Measurements from ENCODE around the gene OR56B1. TPM values are rescaled to one million over a fixed set of nuclear protein-coding genes. Genes with fewer than 3 reads are reported as not detected.

Gene OR56B1
- total and polyA plus RNA-seq, 2 of the 8 experiments (the other 6 are each of a cell fraction or from before 2014, with no cell fraction given), result 0.20 TPM; not detected in 1

- H2AK5ac ChIP-seq (ENCODE audit: low read depth, low read length), result no peak overlapping the region
- no peak overlapping the region for H3K14ac ChIP-seq (ENCODE audit: insufficient read length)
- no peak overlapping the region for H2BK120ac ChIP-seq (replicated peaks; ENCODE audit: low read depth, low read length)
- CTCF ChIA-PET (ENCODE audit: partially characterized antibody), result no interaction called here
- no peak overlapping the region for H2BK5ac ChIP-seq (ENCODE audit: low read depth, low read length)
- H3K4me3 ChIP-seq (ENCODE audit: extremely low read depth in 1 of 4, insufficient read depth in 2 of 4, low read depth in 3 of 4, low read length in 4 of 4), result no peak overlapping the region
- DNase-seq (ENCODE audit: low read depth in 1 of 2, low spot score in 2 of 2), result no peak
- H3K4me2 ChIP-seq (ENCODE audit: insufficient read depth in 1 of 2, low read depth in 2 of 2, low read length in 2 of 2), result no peak overlapping the region
- no peak overlapping the region for H4K5ac ChIP-seq (ENCODE audit: insufficient read length, low read depth, low read length)
- no peaks in the 10 kb centered on the region for H4K20me1 ChIP-seq (replicated peaks in 1 of 2; ENCODE audit: control insufficient read depth in 1 of 2, insufficient read depth in 2 of 2, low read length in 2 of 2)
- no peak overlapping the region for H3K23ac ChIP-seq (ENCODE audit: insufficient read length)
- no peak for TF ChIP-seq EGR1 (IDR thresholded peaks at IDR 0.05; ENCODE audit: borderline replicate concordance, low read depth, low read length)
- no peak for TF ChIP-seq RNF2 (IDR thresholded peaks at IDR 0.05; ENCODE audit: borderline replicate concordance, low read depth, low read length, missing control alignments, poor library complexity, severe bottlenecking)
- TF ChIP-seq, protein P1, sequence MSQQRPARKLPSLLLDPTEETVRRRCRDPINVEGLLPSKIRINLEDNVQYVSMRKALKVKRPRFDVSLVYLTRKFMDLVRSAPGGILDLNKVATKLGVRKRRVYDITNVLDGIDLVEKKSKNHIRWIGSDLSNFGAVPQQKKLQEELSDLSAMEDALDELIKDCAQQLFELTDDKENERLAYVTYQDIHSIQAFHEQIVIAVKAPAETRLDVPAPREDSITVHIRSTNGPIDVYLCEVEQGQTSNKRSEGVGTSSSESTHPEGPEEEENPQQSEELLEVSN (IDR thresholded peaks at IDR 0.05), result no peak
- no peak for TF ChIP-seq SUZ12 (IDR thresholded peaks at IDR 0.05; ENCODE audit: low read length)
- TF ChIP-seq YY1 (IDR thresholded peaks at IDR 0.05; ENCODE audit: low read depth, low read length), result no peak
- TF ChIP-seq TBP (IDR thresholded peaks at IDR 0.05; ENCODE audit: low read depth, low read length), result no peak
- no peak for TF ChIP-seq SIN3A (conservative IDR thresholded peaks at IDR 0.05 in 1 of 2, IDR thresholded peaks at IDR 0.05 in 1 of 2; ENCODE audit: low read depth in 1 of 2, low read length in 2 of 2)
- TF ChIP-seq SIX5 (IDR thresholded peaks at IDR 0.05; ENCODE audit: low read depth, low read length), result no peak
- TF ChIP-seq RFX5 (IDR thresholded peaks at IDR 0.05; ENCODE audit: borderline replicate concordance, low read depth, low read length), result no peak
- no peak for TF ChIP-seq KDM5A (IDR thresholded peaks at IDR 0.05; ENCODE audit: low read length)
- FAIRE-seq, result no peak
- 86% methylated on average over 3 of the region's 3 CpGs; no CpG with 5 or more reads in 1 of the 2 experiments for WGBS, 2 experiments (ENCODE audit: extremely low coverage in 1 of 2, insufficient coverage in 1 of 2, insufficient read length in 1 of 2, insufficient replicate concordance in 2 of 2, low coverage in 1 of 2, low lambda C conversion rate in 2 of 2, missing lambda C conversion rate in 1 of 2)
- no peaks in the 10 kb centered on the region for H3K27me3 ChIP-seq (replicated peaks in 1 of 4; ENCODE audit: control insufficient read depth in 3 of 4, extremely low read depth in 1 of 4, insufficient read depth in 3 of 4, low read length in 3 of 4)
- H3K9ac ChIP-seq (replicated peaks in 1 of 4; ENCODE audit: extremely low read depth in 1 of 4, low read depth in 3 of 4, low read length in 3 of 4), result no peak overlapping the region
- no peak overlapping the region for H2BK12ac ChIP-seq (ENCODE audit: low read depth, low read length)
- no peak overlapping the region for H2BK20ac ChIP-seq (ENCODE audit: low read length)
- no peak overlapping the region for H3K27ac ChIP-seq (ENCODE audit: low read depth, low read length)
- no peak overlapping the region for H4K8ac ChIP-seq (ENCODE audit: extremely low read depth, insufficient read depth, low read length)
- no peak overlapping the region for H4K91ac ChIP-seq (replicated peaks; ENCODE audit: insufficient read length, low read length)
- H3K9me3 ChIP-seq (ENCODE audit: insufficient read depth in 2 of 2, low read depth in 1 of 2, low read length in 1 of 2), result no peaks in the 10 kb centered on the region
- no peak overlapping the region for H3K56ac ChIP-seq (replicated peaks; ENCODE audit: insufficient read length, low read depth, low read length)
- H3K4me1 ChIP-seq (replicated peaks in 1 of 4; ENCODE audit: control insufficient read depth in 3 of 4, insufficient read depth in 4 of 4, low read length in 3 of 4), result no peaks in the 10 kb centered on the region
- H3K18ac ChIP-seq (ENCODE audit: extremely low read depth, low read length), result no peak overlapping the region
- H3K79me2 ChIP-seq (ENCODE audit: control insufficient read depth in 1 of 2, insufficient read depth in 2 of 2, low read length in 2 of 2), result no peaks in the 10 kb centered on the region
- no peak overlapping the region for H2AFZ ChIP-seq (ENCODE audit: low read length)
- H3K23me2 ChIP-seq (ENCODE audit: low read depth, low read length), result no peaks in the 10 kb centered on the region
- no peaks in the 10 kb centered on the region for H3K79me1 ChIP-seq (ENCODE audit: low read depth, low read length)
- H3K36me3 ChIP-seq (ENCODE audit: control insufficient read depth in 2 of 4, insufficient read depth in 4 of 4, low read length in 3 of 4), result no peaks in the 10 kb centered on the region
- H2BK15ac ChIP-seq (ENCODE audit: low read length), result no peak overlapping the region
- POLR2A ChIA-PET (ENCODE audit: partially characterized antibody), result no interaction called here
- H3K4ac ChIP-seq (replicated peaks; ENCODE audit: insufficient read length, low read depth, low read length), result no peak overlapping the region
Observed at GRCh38 chr11:5749836-5750235, 13.6 kb downstream of the OR56B1 start.

Data from H1 (cell line).